Testis (tissue), 3 donors: ENCODE measurements around the gene TMEM135. TPM values are rescaled to one million over a fixed set of nuclear protein-coding genes. Genes with fewer than 3 reads are reported as not detected.
A peak's percentile ranks its signal among the peaks of the same experiment; 100 is the strongest.
"Not testable (repeated sequence)": the region's sequence is repeated elsewhere in the genome, so short reads cannot be mapped to it uniquely, and the experiment has no call there.

Experiments
- DNase-seq: peaks from one replicate; pipeline ENCODE4 v3.0.0-alpha.2; 2019
- H3K27ac ChIP-seq, 2 donors: fragments of 200-600 bp; sonication (generic); one replicate each; pipeline ENCODE4 v1.5.1; 2019
- H3K27me3 ChIP-seq: fragments of 200-600 bp; sonication (generic); one replicate; pipeline ENCODE4 v1.5.1; 2019
- H3K36me3 ChIP-seq: fragments of 200-600 bp; sonication (generic); one replicate; pipeline ENCODE4 v1.5.1; 2017; ENCODE audit warnings: low read depth; ENCODE audit errors: missing control alignments
- H3K4me1 ChIP-seq: fragments of 200-600 bp; sonication (generic); one replicate; pipeline ENCODE4 v1.5.1; 2019
- H3K4me3 ChIP-seq, 2 donors: fragments of 200-600 bp; sonication (generic); one replicate each; pipeline ENCODE4 v1.5.1; 2017 to 2019
- H3K9me3 ChIP-seq: fragments of 200-600 bp; sonication (generic); one replicate; pipeline ENCODE4 v1.5.1; 2017
- CTCF ChIP-seq, 3 experiments: fragments of 450-650 bp in 2 of 3; fragments of 200-600 bp in 1 of 3; sonication (generic) in 1 of 3; IDR thresholded peaks; one replicate each; pipeline ENCODE4 v1.5.1; 2016 to 2019; ENCODE audit warnings: antibody characterized with exemption in 3 of 3, mild to moderate bottlenecking in 2 of 3, moderate library complexity in 1 of 3
- POLR2A ChIP-seq: fragments of 450-650 bp; IDR thresholded peaks from one replicate; pipeline ENCODE4 v1.6.1; 2017; ENCODE audit warnings: antibody characterized with exemption, mild to moderate bottlenecking, moderate library complexity
- WGBS, 2 donors: methylation state at CpG; one replicate each; pipeline ENCODE4 v1.1.5; 2018; 5-methylcytosine and 5-hydroxymethylcytosine counted together
- intact Hi-C: fragments of 100-400 bp; cut with DNase I; formaldehyde crosslinking; loops from one replicate; pipeline ENCODE4 v1.15.1; 2023; ENCODE audit warnings: low total_unique reads
- polyA plus RNA-seq: library from polyadenylated mRNA; stranded (reverse); fragments of 350-450 nt; fragmentation: Illumina TruSeq; extraction: RNeasy Lipid Tissue Mini Kit (QIAGEN cat#74804); gene quantifications from one replicate; pipeline ENCODE4 v1.2.3, GENCODE V29; 2014; ENCODE audit warnings: low read depth, low replicate concordance; ENCODE audit not compliant: insufficient read depth
- total RNA-seq, 2 donors: library from RNA; depleted of rRNA; stranded (reverse); fragments of >200 nt; gene quantifications; one replicate each; pipeline ENCODE4 v1.2.3, GENCODE V29; 2016

TMEM135 gene
- total and polyA plus RNA-seq, 3 donors from 2014 or later, result 21.3 to 59.0 (median 42.1) TPM

DNA sequence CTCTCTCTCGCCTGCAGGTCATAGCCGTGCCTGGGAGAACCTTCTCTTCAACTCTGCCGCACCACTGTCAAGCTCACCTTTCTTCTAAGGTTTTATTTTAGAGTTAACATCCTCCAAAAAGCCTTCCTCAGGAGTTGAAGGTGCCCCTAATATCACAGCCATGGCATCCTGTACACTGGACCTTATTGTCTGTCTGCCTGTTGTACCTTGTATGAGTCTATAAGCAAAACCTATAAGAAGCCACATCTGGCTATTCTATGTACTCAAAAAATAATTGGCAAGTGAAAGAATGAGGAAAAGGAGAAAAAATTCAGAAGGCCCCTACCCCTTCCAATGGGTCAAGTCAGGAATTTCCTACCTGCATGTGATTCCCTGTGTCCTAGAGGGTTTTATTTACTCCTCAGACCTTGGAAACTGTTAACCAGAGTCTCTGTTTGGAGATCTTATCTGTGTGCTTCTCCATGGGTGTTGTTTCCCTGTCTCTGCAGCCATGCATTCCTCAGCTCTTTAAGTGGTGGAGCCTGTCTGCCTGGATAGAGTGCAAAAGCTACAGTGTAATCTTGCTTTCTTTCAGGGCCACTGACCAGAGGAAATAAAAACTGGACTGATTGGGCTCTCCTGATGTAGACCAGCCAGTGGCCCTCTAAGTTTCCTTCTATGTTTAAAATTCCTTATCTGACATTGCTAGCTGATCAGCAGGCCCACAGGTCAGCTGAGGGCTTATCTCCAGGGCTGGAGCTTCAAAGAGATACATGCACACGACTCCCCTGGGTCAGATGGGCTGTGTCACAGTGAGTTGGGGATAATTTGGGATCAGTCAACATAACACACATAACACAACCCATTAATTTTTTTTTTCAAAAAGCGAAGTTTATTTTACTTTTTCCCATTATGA, 37.6 kb upstream of the TMEM135 start:
- Histone ChIP-seq H3K4me3 (no peak overlapping the region), H3K4me1 (peaks cover 7% of the 10 kb centered on the region), H3K27me3 (no peaks in the 10 kb centered on the region), H3K27ac (peak overlapping the region; percentile 25 to 47), H3K36me3 (no peaks in the 10 kb centered on the region), H3K9me3 (no peaks in the 10 kb centered on the region)
- 55 to 63% methylated on average over 5 of the region's 5 CpGs for WGBS, 2 donors
- intact Hi-C loops, result no loop called here
- no peak for TF ChIP-seq CTCF (IDR thresholded peaks at IDR 0.05)
- no peak for TF ChIP-seq POLR2A
- peak; percentile 95 for DNase-seq

- TF ChIP-seq CTCF (IDR thresholded peaks at IDR 0.05) (no peak), POLR2A (no peak)
- H3K36me3 ChIP-seq, result no peaks in the 10 kb centered on the region
- no peak overlapping the region for H3K27ac ChIP-seq
- no peak overlapping the region for H3K4me3 ChIP-seq
- 90 to 91% methylated on average over 1 of the region's 1 CpG for WGBS, 2 donors
- no peak for DNase-seq
- intact Hi-C loops, result no loop called here
- no peaks in the 10 kb centered on the region for H3K9me3 ChIP-seq
- peaks cover 7% of the 10 kb centered on the region for H3K4me1 ChIP-seq
- no peaks in the 10 kb centered on the region for H3K27me3 ChIP-seq
These were observed 34.8 kb upstream of the TMEM135 start for GRCh38 chr11:87002918-87003317.

GRCh38 chr11:87004281-87004680, 33.5 kb upstream of the TMEM135 start:
- H3K27ac ChIP-seq, DNase-seq, H3K4me3 ChIP-seq, H3K27me3 ChIP-seq, H3K36me3 ChIP-seq, H3K9me3 ChIP-seq, H3K4me1 ChIP-seq, intact Hi-C loops: not testable (repeated sequence)
- WGBS, 2 donors, result 96 to 100% methylated on average over 4 of the region's 4 CpGs

GRCh38 chr11:87005569-87005921, 32.2 kb upstream of the TMEM135 start:
- no peaks in the 10 kb centered on the region for H3K9me3 ChIP-seq
- no peaks in the 10 kb centered on the region for H3K4me1 ChIP-seq
- no peak overlapping the region for H3K27ac ChIP-seq
- no peaks in the 10 kb centered on the region for H3K36me3 ChIP-seq
- 47 to 56% methylated on average over 3 of the region's 3 CpGs for WGBS, 2 donors
- intact Hi-C loops, result no loop called here
- no peak overlapping the region for H3K4me3 ChIP-seq
- H3K27me3 ChIP-seq, result no peaks in the 10 kb centered on the region
- no peak for DNase-seq
- TF ChIP-seq CTCF (IDR thresholded peaks at IDR 0.05), result no peak
- no peak for TF ChIP-seq POLR2A

GRCh38 chr11:87006035-87006434, 31.7 kb upstream of the TMEM135 start:
- WGBS, 2 donors, result 88 to 95% methylated on average over 4 of the region's 4 CpGs
- H3K36me3 ChIP-seq, result no peaks in the 10 kb centered on the region
- no peak overlapping the region for H3K4me3 ChIP-seq
- H3K4me1 ChIP-seq, result no peaks in the 10 kb centered on the region
- H3K9me3 ChIP-seq, result no peaks in the 10 kb centered on the region
- TF ChIP-seq POLR2A (no peak), CTCF (IDR thresholded peaks at IDR 0.05) (no peak)
- intact Hi-C loops, result no loop called here
- H3K27ac ChIP-seq, result no peak overlapping the region
- no peak for DNase-seq
- no peaks in the 10 kb centered on the region for H3K27me3 ChIP-seq
